Endothelial cell of umbilical vein (primary cell): Measurements from ENCODE around the gene MAPKAP1. TPM values are rescaled to one million over a fixed set of nuclear protein-coding genes. Genes with fewer than 3 reads are reported as not detected.

Experiments
- BruUV-seq: library from RNA; stranded (reverse); fragments of 400-500 nt; replicated peaks from 2 replicates; lab custom pipeline; 2021; lab: Mats Ljungman, UMichigan
- CTCF ChIA-PET: fragments of 300-600, 350-600 bp; sonication (Branson Sonifier 250); formaldehyde crosslinking; loops from one replicate; lab custom pipeline; 2021; ENCODE audit warnings: antibody characterized with exemption, inconsistent platforms; lab: Charles Lee
- POLR2A ChIA-PET: fragments of 300-600, 350-600 bp; sonication (Branson Sonifier 250); formaldehyde crosslinking; loops from one replicate; lab custom pipeline; 2021; ENCODE audit warnings: antibody characterized with exemption, inconsistent platforms; lab: Charles Lee
- DNase-seq: peaks from one replicate; pipeline ENCODE4 v3.0.0-alpha.2; 2011; ENCODE audit warnings: low read depth, low spot score
- FAIRE-seq: peaks from 2 replicates; lab custom pipeline; 2011; peaks lifted over from hg19 to GRCh38; lab: Jason Lieb, UNC
- H2AFZ ChIP-seq: 2 replicates; pipeline ENCODE4 v1.6.0; 2012; ENCODE audit warnings: low read depth, low read length, control low read depth, inconsistent platforms
- H3K27ac ChIP-seq: 2 replicates; pipeline ENCODE4 v1.5.1; 2011; ENCODE audit warnings: low read depth, mild to moderate bottlenecking, control low read depth, low read length, moderate library complexity; ENCODE audit not compliant: insufficient read depth
- H3K27me3 ChIP-seq, 2 experiments: 2 replicates each; pipeline versions ENCODE4 v1.6.0 to v1.6.1; 2011; ENCODE audit warnings: low read length in 2 of 2, mixed read lengths in 1 of 2; ENCODE audit not compliant: control insufficient read depth in 2 of 2, insufficient read depth in 2 of 2
- H3K36me3 ChIP-seq, 2 experiments: 2 replicates in 1 of 2; 3 replicates in 1 of 2; pipeline ENCODE4 v1.5.1; 2011; ENCODE audit warnings: low read length in 2 of 2, mild to moderate bottlenecking in 1 of 2, moderate library complexity in 1 of 2; ENCODE audit not compliant: control insufficient read depth in 2 of 2, insufficient read depth in 2 of 2; ENCODE audit errors: extremely low read depth in 1 of 2
- H3K4me1 ChIP-seq: 3 replicates; pipeline ENCODE4 v1.5.1; 2011; ENCODE audit warnings: mild to moderate bottlenecking, low read length; ENCODE audit not compliant: control insufficient read depth, insufficient read depth; ENCODE audit errors: extremely low read depth
- H3K4me2 ChIP-seq: 2 replicates; pipeline ENCODE4 v1.6.1; 2011; ENCODE audit warnings: low read length, control low read depth, mixed read lengths; ENCODE audit not compliant: insufficient read depth
- H3K4me3 ChIP-seq, 3 experiments: fragments of 200-600 bp in 1 of 3; sonication (generic), shearing (Covaris generic) in 1 of 3; replicated peaks in 1 of 3; 2 replicates each; pipeline ENCODE4 v1.5.1; 2011 to 2016; ENCODE audit warnings: control low read depth in 3 of 3, low read length in 3 of 3, mild to moderate bottlenecking in 2 of 3, inconsistent platforms in 1 of 3, low read depth in 1 of 3, moderate library complexity in 1 of 3; ENCODE audit not compliant: insufficient read depth in 1 of 3
- H3K79me2 ChIP-seq: 2 replicates; pipeline ENCODE4 v1.6.0; 2012; ENCODE audit warnings: low read length, inconsistent platforms; ENCODE audit not compliant: control insufficient read depth, insufficient read depth
- H3K9ac ChIP-seq: replicated peaks from 2 replicates; pipeline ENCODE3; 2011; ENCODE audit warnings: low read length, control low read depth; ENCODE audit not compliant: insufficient read depth; ENCODE audit errors: extremely low read depth
- H3K9me1 ChIP-seq: replicated peaks from 3 replicates; pipeline ENCODE4 v1.6.0; 2011; ENCODE audit warnings: mild to moderate bottlenecking, low read length; ENCODE audit not compliant: control insufficient read depth, insufficient read depth; ENCODE audit errors: extremely low read depth
- H3K9me3 ChIP-seq: replicated peaks from 2 replicates; pipeline ENCODE4 v1.5.1; 2012; ENCODE audit warnings: low read length, inconsistent platforms; ENCODE audit not compliant: control insufficient read depth, insufficient read depth
- H4K20me1 ChIP-seq: replicated peaks from 2 replicates; pipeline ENCODE3; 2011; ENCODE audit warnings: mild to moderate bottlenecking, low read length; ENCODE audit not compliant: control insufficient read depth, insufficient read depth; ENCODE audit errors: extremely low read depth
- EZH2 ChIP-seq: IDR thresholded peaks from 2 replicates; pipeline ENCODE4 v1.6.1; 2012; ENCODE audit warnings: borderline replicate concordance, low read depth, mild to moderate bottlenecking, moderate library complexity, low read length, inconsistent platforms; ENCODE audit not compliant: severe bottlenecking
- FOS ChIP-seq: IDR thresholded peaks from 2 replicates; pipeline ENCODE4 v1.6.1; 2011; ENCODE audit warnings: mild to moderate bottlenecking, low read length, moderate library complexity, borderline replicate concordance; ENCODE audit not compliant: insufficient read depth
- GATA2 ChIP-seq: IDR thresholded peaks from 2 replicates; pipeline ENCODE4 v1.7.0; 2011; ENCODE audit warnings: low read depth, mild to moderate bottlenecking, moderate library complexity, mixed read lengths, low read length; ENCODE audit not compliant: insufficient read length, insufficient read depth
- JUN ChIP-seq: IDR thresholded peaks from 2 replicates; pipeline ENCODE4 v1.6.1; 2011; ENCODE audit warnings: borderline replicate concordance, low read depth; ENCODE audit not compliant: insufficient read length, insufficient read depth
- MYC ChIP-seq: IDR thresholded peaks from one replicate; pipeline ENCODE4 v1.6.1; 2011; ENCODE audit warnings: mild to moderate bottlenecking, low read depth, low read length
- POLR2A ChIP-seq: IDR thresholded peaks from 2 replicates; pipeline ENCODE4 v1.6.1; 2012; ENCODE audit warnings: low read depth, mild to moderate bottlenecking, control low read depth, low read length
- POLR2AphosphoS5 ChIP-seq: IDR thresholded peaks from 2 replicates; pipeline ENCODE4 v1.6.1; 2012; ENCODE audit warnings: low read depth, mild to moderate bottlenecking, control low read depth, low read length, moderate library complexity; ENCODE audit not compliant: insufficient read depth
- dilution Hi-C: fragments of 300-500 bp; cut with MboI; formaldehyde crosslinking; loops from one replicate; pipeline ENCODE4 v1.15.0; 2019; ENCODE audit warnings: low sequenced_read_pairs; ENCODE audit not compliant: extremely low pct_ligation_motif_present
- intact Hi-C: fragments of 100-400 bp; cut with micrococcal nuclease; formaldehyde crosslinking; loops from one replicate; pipeline ENCODE4 v1.10.0; 2022
- polyA plus RNA-seq, 4 experiments: library from polyadenylated mRNA; depleted of rRNA in 3 of 4; stranded (reverse) in 3 of 4; unstranded in 1 of 4; fragments of >200 nt; gene quantifications; 2 replicates each; pipeline versions ENCODE4 v1.2.1 to v1.2.3, GENCODE V29; 2011 to 2012; ENCODE audit warnings: missing spikeins in 1 of 4
- total RNA-seq: library from RNA; stranded (reverse); gene quantifications from 2 replicates; pipeline ENCODE4 v1.2.3, GENCODE V29; 2021
- TF ChIP-seq, protein P1 (sequence below), 2 donors: IDR thresholded peaks; 1 replicate in 1 of 2; 2 replicates in 1 of 2; pipeline ENCODE4 v1.5.1; 2011; ENCODE audit warnings: low read length in 2 of 2, mild to moderate bottlenecking in 2 of 2, moderate library complexity in 2 of 2, control low read depth in 1 of 2, inconsistent platforms in 1 of 2, low read depth in 1 of 2; ENCODE audit not compliant: insufficient read depth in 1 of 2; ENCODE audit errors: extremely low read depth in 1 of 2
- TF ChIP-seq, protein P2 (sequence below): IDR thresholded peaks from 2 replicates; pipeline ENCODE4 v1.6.1; 2011; ENCODE audit not compliant: insufficient read depth, insufficient read length

The MAPKAP1 gene
- total and polyA plus RNA-seq, 2 donors (not counting 3 experiments of a cell fraction or from before 2014, with no cell fraction given), result 61.9 to 99.1 TPM

DNA sequence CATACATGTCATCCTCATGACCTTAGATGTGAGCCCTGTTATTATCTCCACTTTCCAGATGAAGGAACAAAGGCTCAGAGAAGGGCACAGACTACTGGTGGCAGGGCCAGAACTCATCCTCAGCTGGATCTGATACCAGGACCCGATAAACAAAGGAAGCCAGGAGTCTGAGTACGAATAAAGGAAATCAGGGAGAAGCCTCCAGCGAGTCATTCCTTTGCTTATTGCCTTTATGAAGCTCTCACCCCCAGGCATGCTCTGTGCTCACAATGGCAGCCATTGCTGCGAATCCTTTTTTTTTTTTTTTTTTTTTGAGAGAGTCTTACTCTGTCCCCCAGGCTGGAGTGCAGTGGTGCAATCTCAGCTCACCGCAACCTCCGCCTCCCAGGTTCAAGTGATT, 315.3 kb downstream of the MAPKAP1 start:
- ChIA-PET CTCF (interaction anchor here (0.6 kb wide), 1 partner anchor 48 kb away, joined by 3 read pairs; no protein-coding TSS in a partner anchor), POLR2A (no interaction called here)
- no peaks in the 10 kb centered on the region for H3K4me1 ChIP-seq
- H3K9me3 ChIP-seq, result no peaks in the 10 kb centered on the region
- dilution Hi-C loops (no loop called here), intact Hi-C loops (no loop called here)
- no peak overlapping the region for H3K4me3 ChIP-seq
- no peak overlapping the region for H3K9ac ChIP-seq
- TF ChIP-seq POLR2A (no peak), JUN (no peak), GATA2 (no peak), EZH2 (no peak), FOS (no peak), MYC (no peak), POLR2AphosphoS5 (no peak)
- TF ChIP-seq, protein P1, sequence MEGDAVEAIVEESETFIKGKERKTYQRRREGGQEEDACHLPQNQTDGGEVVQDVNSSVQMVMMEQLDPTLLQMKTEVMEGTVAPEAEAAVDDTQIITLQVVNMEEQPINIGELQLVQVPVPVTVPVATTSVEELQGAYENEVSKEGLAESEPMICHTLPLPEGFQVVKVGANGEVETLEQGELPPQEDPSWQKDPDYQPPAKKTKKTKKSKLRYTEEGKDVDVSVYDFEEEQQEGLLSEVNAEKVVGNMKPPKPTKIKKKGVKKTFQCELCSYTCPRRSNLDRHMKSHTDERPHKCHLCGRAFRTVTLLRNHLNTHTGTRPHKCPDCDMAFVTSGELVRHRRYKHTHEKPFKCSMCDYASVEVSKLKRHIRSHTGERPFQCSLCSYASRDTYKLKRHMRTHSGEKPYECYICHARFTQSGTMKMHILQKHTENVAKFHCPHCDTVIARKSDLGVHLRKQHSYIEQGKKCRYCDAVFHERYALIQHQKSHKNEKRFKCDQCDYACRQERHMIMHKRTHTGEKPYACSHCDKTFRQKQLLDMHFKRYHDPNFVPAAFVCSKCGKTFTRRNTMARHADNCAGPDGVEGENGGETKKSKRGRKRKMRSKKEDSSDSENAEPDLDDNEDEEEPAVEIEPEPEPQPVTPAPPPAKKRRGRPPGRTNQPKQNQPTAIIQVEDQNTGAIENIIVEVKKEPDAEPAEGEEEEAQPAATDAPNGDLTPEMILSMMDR (IDR thresholded peaks at IDR 0.05; ENCODE audit: extremely low read depth in 1 of 2, insufficient read depth in 1 of 2, low read depth in 1 of 2, low read length in 2 of 2), result no peak
- TF ChIP-seq, protein P2, sequence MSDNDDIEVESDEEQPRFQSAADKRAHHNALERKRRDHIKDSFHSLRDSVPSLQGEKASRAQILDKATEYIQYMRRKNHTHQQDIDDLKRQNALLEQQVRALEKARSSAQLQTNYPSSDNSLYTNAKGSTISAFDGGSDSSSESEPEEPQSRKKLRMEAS, result no peak
- no peak overlapping the region for H3K27ac ChIP-seq
- no peak overlapping the region for H2AFZ ChIP-seq
- no peaks in the 10 kb centered on the region for H3K27me3 ChIP-seq
- no peaks in the 10 kb centered on the region for H3K9me1 ChIP-seq
- no TSS peak for BruUV-seq
- H3K36me3 ChIP-seq, result no peaks in the 10 kb centered on the region
- FAIRE-seq (no peak), DNase-seq (no peak)
- no peak overlapping the region for H3K4me2 ChIP-seq
- no peaks in the 10 kb centered on the region for H3K79me2 ChIP-seq
- H4K20me1 ChIP-seq, result no peaks in the 10 kb centered on the region
